ENCODE data around the gene PCGF2.

Gene PCGF2

GRCh38 chr17:38749223-38750043, 1.3 kb upstream of the PCGF2 start (continued):
- TF ChIP-seq GLI4 (tag by site-specific recombination; IDR thresholded peaks at IDR 0.05) = 0 out of 2 replicates have a peak, but pooled peaks have one; percentile 42
- TF ChIP-seq SP2 (tag by site-specific recombination; IDR thresholded peaks at IDR 0.05) = peak; percentile 91
- no peak for TF ChIP-seq ZNF202 (tag by site-specific recombination; IDR thresholded peaks at IDR 0.05; ENCODE audit: borderline replicate concordance)
- TF ChIP-seq ZNF843 (tag by site-specific recombination; IDR thresholded peaks at IDR 0.05) = peak; percentile 55; the same call in 1 of the 2 replicates
- TF ChIP-seq ZNF621 (tag by site-specific recombination; IDR thresholded peaks at IDR 0.05) = no peak
- peak; percentile 61 for TF ChIP-seq ZNF692 (tag by site-specific recombination; IDR thresholded peaks at IDR 0.05)
- peak; percentile 45; the same call in 1 of the 2 replicates for TF ChIP-seq ZNF501 (tag by site-specific recombination; IDR thresholded peaks at IDR 0.05)
- peak; percentile 76 for TF ChIP-seq YY1 (tag by site-specific recombination; IDR thresholded peaks at IDR 0.05)
- TF ChIP-seq ZNF639 (tag by site-specific recombination; IDR thresholded peaks at IDR 0.05) = peak; percentile 10; the same call in 1 of the 2 replicates
- peak; percentile 67 for TF ChIP-seq ZBTB20 (tag by site-specific recombination; IDR thresholded peaks at IDR 0.05)
- no peak; the same call in 1 of the 2 replicates for TF ChIP-seq ZNF561 (tag by site-specific recombination; IDR thresholded peaks at IDR 0.05; ENCODE audit: borderline replicate concordance)
- TF ChIP-seq ZBTB26 (tag by site-specific recombination; optimal IDR thresholded peaks at IDR 0.05) = peak; percentile 96
- TF ChIP-seq ZNF140 (tag by site-specific recombination; IDR thresholded peaks at IDR 0.05) = no peak
- peak; percentile 80 for TF ChIP-seq KLF16 (tag by site-specific recombination; IDR thresholded peaks at IDR 0.05)
- TF ChIP-seq YY2 (tag by site-specific recombination; IDR thresholded peaks at IDR 0.05) = peak; percentile 69
- TF ChIP-seq ZEB2 (tag by site-specific recombination; IDR thresholded peaks at IDR 0.05) = peak; percentile 87
- peak; percentile 58 for TF ChIP-seq PRDM10 (tag by site-specific recombination; IDR thresholded peaks at IDR 0.05)
- TF ChIP-seq PATZ1 (tag by site-specific recombination; IDR thresholded peaks at IDR 0.05) = peak; percentile 84
- no peak for TF ChIP-seq ZNF626 (tag by site-specific recombination; IDR thresholded peaks at IDR 0.05)
- no peak for TF ChIP-seq ZNF362 (tag by site-specific recombination; IDR thresholded peaks at IDR 0.05)
- TF ChIP-seq ZBTB8A (tag by site-specific recombination; IDR thresholded peaks at IDR 0.05) = peak; percentile 51
- no peak for TF ChIP-seq WT1 (tag by site-specific recombination; IDR thresholded peaks at IDR 0.05)
